K562 (cell line): ENCODE measurements around the gene BLVRA. TPM values are rescaled to one million over a fixed set of nuclear protein-coding genes. Genes with fewer than 3 reads are reported as not detected.

Experiments
- BCL6 ChIP-seq: fragments of 250-450 bp; sonication (Bioruptor Pico); IDR thresholded peaks from 2 replicates; pipeline ENCODE4 v1.4.0; 2020
- CREB5 ChIP-seq: fragments of 250-450 bp; sonication (Bioruptor Pico); IDR thresholded peaks from 2 replicates; pipeline ENCODE4 v1.5.0; 2020; ENCODE audit warnings: mild to moderate bottlenecking
- CTCF ChIP-seq, 3 experiments: IDR thresholded peaks in 2 of 3; conservative IDR thresholded peaks in 1 of 3; 2 replicates each; pipeline ENCODE4 v1.5.1; 2011 to 2012; ENCODE audit warnings: low read length in 3 of 3, mild to moderate bottlenecking in 3 of 3, control low read depth in 2 of 3, improper control_type of control experiment in 1 of 3, inconsistent platforms in 1 of 3, low read depth in 1 of 3, mixed read lengths in 1 of 3, moderate library complexity in 1 of 3; ENCODE audit not compliant: insufficient read depth in 2 of 3
- FOXP1 ChIP-seq: sonication (generic); formaldehyde crosslinking; IDR thresholded peaks from 2 replicates; pipeline ENCODE4 v1.8.0; 2022; ENCODE audit warnings: mild to moderate bottlenecking, missing genetic modification reagents
- GTF2A2 ChIP-seq: IDR thresholded peaks from 2 replicates; pipeline ENCODE4 v1.6.1; 2016; ENCODE audit warnings: mild to moderate bottlenecking, missing genetic modification characterization, missing compliant biosample characterization
- ID3 ChIP-seq, 2 experiments: fragments of 250-450 bp in 1 of 2; fragments of 450-650 bp in 1 of 2; sonication (Bioruptor Pico) in 1 of 2; IDR thresholded peaks; 2 replicates each; pipeline versions ENCODE4 v1.6.1 to v1.8.0; 2016 to 2021; ENCODE audit warnings: mild to moderate bottlenecking in 2 of 2, moderate library complexity in 2 of 2, missing compliant biosample characterization in 1 of 2, missing genetic modification characterization in 1 of 2
- JUND ChIP-seq, 2 experiments: IDR thresholded peaks; 2 replicates in 1 of 2; 3 replicates in 1 of 2; pipeline ENCODE4 v1.6.1; 2011; ENCODE audit warnings: borderline replicate concordance in 2 of 2, low read depth in 2 of 2, low read length in 2 of 2, improper control_type of control experiment in 1 of 2, missing biosample characterization in 1 of 2, missing genetic modification characterization in 1 of 2, missing genetic modification reagents in 1 of 2
- MAFF ChIP-seq: IDR thresholded peaks from 2 replicates; pipeline ENCODE4 v1.6.1; 2012; ENCODE audit warnings: low read length, improper control_type of control experiment
- MAFG ChIP-seq: fragments of 450-650 bp; conservative IDR thresholded peaks from 2 replicates; pipeline ENCODE4 v1.6.1; 2016; ENCODE audit warnings: missing genetic modification characterization, missing compliant biosample characterization
- MTF1 ChIP-seq: fragments of 250-450 bp; sonication (Bioruptor Pico); IDR thresholded peaks from 2 replicates; pipeline ENCODE4 v1.9.0; 2021; ENCODE audit warnings: moderate library complexity, mild to moderate bottlenecking, inconsistent platforms, borderline replicate concordance
- PHB ChIP-seq: fragments of 250-450 bp; sonication (Bioruptor Pico); IDR thresholded peaks from 2 replicates; pipeline ENCODE4 v1.5.0; 2021
- THAP7 ChIP-seq: fragments of 250-450 bp; sonication (Bioruptor Pico); IDR thresholded peaks from 2 replicates; pipeline ENCODE4 v1.5.0; 2021
- ZBTB17 ChIP-seq: fragments of 450-650 bp; formaldehyde crosslinking; IDR thresholded peaks from 2 replicates; pipeline ENCODE4 v1.4.0; 2020; ENCODE audit warnings: mild to moderate bottlenecking
- ZNF316 ChIP-seq: fragments of 450-650 bp; IDR thresholded peaks from 2 replicates; pipeline ENCODE4 v1.6.1; 2016
- ZNF324 ChIP-seq: fragments of 250-450 bp; sonication (Bioruptor Pico); IDR thresholded peaks from 2 replicates; pipeline ENCODE4 v1.4.0; 2020; ENCODE audit warnings: mild to moderate bottlenecking
- ZNF583 ChIP-seq: fragments of 250-450 bp; sonication (Bioruptor Pico); IDR thresholded peaks from 2 replicates; pipeline ENCODE4 v1.4.0; 2020
- polyA plus RNA-seq, 8 experiments: library from polyadenylated mRNA; depleted of rRNA in 4 of 8; stranded (reverse) in 5 of 8; unstranded in 3 of 8; fragments of >200 nt; fragmentation: Nextera tagmentation in 2 of 8; fragmentation: Illumina TruSeq in 1 of 8; extraction: Ambion mirVana in 2 of 8; extraction: Trizol in 1 of 8; gene quantifications; 2 replicates each; pipeline versions ENCODE4 v1.2.1 to v1.2.3, GENCODE V29; 2011 to 2014; ENCODE audit warnings: inconsistent platforms in 1 of 8, missing spikeins in 1 of 8
- total RNA-seq, 7 experiments: library from RNA; depleted of rRNA in 6 of 7; stranded (reverse); fragments of >200 nt in 6 of 7; fragmentation: Illumina TruSeq in 2 of 7; extraction: Trizol in 2 of 7; gene quantifications; 2 replicates each; pipeline versions ENCODE4 v1.2.1 to v1.2.3, GENCODE V29; 2011 to 2021; ENCODE audit warnings: low replicate concordance in 1 of 7
- TF ChIP-seq, protein P1 (sequence below): sonication (generic); formaldehyde crosslinking; IDR thresholded peaks from 2 replicates; pipeline ENCODE4 v1.8.0; 2022; ENCODE audit warnings: mild to moderate bottlenecking, missing genetic modification reagents, borderline replicate concordance
- TF ChIP-seq, protein P2 (sequence below): fragments of 450-650 bp; formaldehyde crosslinking; IDR thresholded peaks from 2 replicates; pipeline ENCODE4 v1.4.0; 2022; ENCODE audit warnings: missing genetic modification characterization

BLVRA gene
- total and polyA plus RNA-seq, 9 of the 15 experiments (the other 6 are each of a cell fraction or from before 2014, with no cell fraction given), result 48.5 to 147 (median 61.5) TPM

DNA sequence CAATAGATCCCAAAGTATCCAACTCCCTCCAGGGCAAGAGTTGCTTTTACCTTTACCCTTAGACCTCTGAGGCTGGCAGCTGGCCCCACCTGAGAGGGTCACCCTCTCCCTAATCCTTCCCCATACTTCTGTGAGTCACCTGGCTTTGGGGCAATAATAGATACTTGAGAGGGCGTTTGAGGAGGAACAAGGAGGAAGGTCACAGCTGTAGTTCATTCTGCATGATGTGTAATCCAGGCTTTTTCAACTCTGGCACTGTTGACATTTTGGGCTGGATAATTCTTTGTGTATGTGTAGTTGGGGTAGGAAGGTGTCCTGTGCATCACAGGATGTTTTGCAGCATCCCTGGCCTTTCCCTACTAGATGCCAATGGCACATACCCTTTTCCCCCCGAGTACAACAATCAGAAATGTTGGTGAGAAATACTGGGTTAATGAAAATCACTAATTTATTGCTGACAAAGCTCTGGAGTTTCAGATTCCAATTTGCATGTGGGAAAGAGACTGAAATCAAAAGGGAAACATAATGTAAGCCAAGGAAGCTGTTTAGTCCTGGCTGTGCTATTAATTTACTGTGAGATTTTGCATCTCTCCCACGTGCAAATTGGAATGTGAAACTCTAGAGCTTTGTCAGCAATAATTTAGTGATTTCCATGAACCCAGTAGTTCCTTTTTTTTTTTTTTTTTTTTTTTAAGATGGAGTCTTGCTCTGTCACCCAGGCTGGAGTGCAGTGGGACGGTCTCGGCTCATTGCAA is 3.6 kb downstream of the BLVRA start (continued):
- TF ChIP-seq, protein P1, sequence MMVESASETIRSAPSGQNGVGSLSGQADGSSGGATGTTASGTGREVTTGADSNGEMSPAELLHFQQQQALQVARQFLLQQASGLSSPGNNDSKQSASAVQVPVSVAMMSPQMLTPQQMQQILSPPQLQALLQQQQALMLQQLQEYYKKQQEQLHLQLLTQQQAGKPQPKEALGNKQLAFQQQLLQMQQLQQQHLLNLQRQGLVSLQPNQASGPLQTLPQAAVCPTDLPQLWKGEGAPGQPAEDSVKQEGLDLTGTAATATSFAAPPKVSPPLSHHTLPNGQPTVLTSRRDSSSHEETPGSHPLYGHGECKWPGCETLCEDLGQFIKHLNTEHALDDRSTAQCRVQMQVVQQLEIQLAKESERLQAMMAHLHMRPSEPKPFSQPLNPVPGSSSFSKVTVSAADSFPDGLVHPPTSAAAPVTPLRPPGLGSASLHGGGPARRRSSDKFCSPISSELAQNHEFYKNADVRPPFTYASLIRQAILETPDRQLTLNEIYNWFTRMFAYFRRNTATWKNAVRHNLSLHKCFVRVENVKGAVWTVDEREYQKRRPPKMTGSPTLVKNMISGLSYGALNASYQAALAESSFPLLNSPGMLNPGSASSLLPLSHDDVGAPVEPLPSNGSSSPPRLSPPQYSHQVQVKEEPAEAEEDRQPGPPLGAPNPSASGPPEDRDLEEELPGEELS, result no peak
- TF ChIP-seq, protein P2, sequence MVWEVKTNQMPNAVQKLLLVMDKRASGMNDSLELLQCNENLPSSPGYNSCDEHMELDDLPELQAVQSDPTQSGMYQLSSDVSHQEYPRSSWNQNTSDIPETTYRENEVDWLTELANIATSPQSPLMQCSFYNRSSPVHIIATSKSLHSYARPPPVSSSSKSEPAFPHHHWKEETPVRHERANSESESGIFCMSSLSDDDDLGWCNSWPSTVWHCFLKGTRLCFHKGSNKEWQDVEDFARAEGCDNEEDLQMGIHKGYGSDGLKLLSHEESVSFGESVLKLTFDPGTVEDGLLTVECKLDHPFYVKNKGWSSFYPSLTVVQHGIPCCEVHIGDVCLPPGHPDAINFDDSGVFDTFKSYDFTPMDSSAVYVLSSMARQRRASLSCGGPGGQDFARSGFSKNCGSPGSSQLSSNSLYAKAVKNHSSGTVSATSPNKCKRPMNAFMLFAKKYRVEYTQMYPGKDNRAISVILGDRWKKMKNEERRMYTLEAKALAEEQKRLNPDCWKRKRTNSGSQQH (CRISPR knock-in tag), result no peak
- TF ChIP-seq MTF1 (no peak), THAP7 (CRISPR knock-in tag) (no peak), ID3 (CRISPR knock-in tag; IDR thresholded peaks at IDR 0.05) (no peak), ID3 (tag; IDR thresholded peaks at IDR 0.05) (no peak), FOXP1 (no peak), MAFF (0 out of 2 replicates have a peak, but pooled peaks have one; percentile 11), PHB (CRISPR knock-in tag) (no peak), ZNF324 (CRISPR knock-in tag) (no peak), CTCF (IDR thresholded peaks at IDR 0.05 in 2 of 3, conservative IDR thresholded peaks at IDR 0.05 in 1 of 3; ENCODE audit: insufficient read depth in 2 of 3, low read depth in 1 of 3, low read length in 3 of 3) (no peak), MAFG (tag) (peak; percentile 51), BCL6 (CRISPR knock-in tag) (no peak), GTF2A2 (no peak), ZNF583 (no peak), ZNF316 (peak; percentile 81), JUND (IDR thresholded peaks at IDR 0.05; ENCODE audit: borderline replicate concordance, low read depth, low read length) (no peak), JUND (tag; IDR thresholded peaks at IDR 0.05; ENCODE audit: borderline replicate concordance, low read depth, low read length) (no peak), CREB5 (no peak), ZBTB17 (CRISPR knock-in tag) (no peak)
